CD4-positive, alpha-beta T cell treated with Interleukin-2 at 100 ng/mL for 4 hours (primary cell): Measurements from ENCODE around the gene BNIP3.
"Not testable (repeated sequence)": the region's sequence is repeated elsewhere in the genome, so short reads cannot be mapped to it uniquely, and the experiment has no call there.

Experiments used
- DNase-seq: peaks from one replicate; pipeline ENCODE4 v3.0.0-alpha.2; 2020; ENCODE audit warnings: low spot score

The BNIP3 gene

GRCh38 chr10:131929122-131929845 lies 52.4 kb downstream of the BNIP3 start:
- DNase-seq, result no peak

DNA sequence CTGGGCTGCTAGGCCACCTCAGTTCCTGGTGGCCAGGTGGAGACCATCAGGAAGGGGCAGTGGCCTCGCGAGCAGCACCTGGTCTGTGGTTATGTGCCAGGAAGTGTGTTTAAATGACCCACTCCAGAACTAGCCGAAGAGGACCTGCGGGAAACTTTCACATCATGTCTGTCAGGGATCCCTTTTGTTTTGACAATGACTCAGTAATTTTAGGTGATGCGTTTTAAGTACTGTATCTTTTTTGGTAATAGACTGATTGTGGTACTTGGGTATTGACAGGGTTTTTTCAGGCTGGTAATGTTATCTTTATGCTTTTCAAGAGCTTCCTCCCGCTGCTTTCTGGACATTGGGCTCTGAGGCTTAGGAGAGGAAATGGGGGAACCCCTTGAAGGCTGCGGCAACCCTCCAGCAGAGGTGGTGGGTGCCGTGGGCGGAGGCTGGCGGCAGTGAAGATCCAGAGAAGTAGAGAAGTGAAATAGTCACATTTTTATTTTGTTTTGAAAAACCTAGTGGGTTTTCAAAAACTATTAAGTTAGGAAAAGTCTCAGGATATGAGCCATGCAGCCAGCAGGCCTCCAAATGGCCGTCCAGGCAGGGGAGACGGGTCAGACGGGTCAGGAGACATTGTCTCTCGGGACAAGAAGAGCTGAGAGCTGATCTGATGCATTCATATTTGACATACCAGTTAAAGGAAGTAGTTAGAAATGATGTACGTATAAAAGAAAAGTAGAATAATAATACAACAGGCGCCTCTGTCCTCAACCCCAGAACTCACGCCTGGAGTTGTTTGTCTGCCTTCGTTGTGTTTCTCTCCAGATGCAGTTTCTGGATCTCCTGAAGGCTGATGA lies 53.3 kb downstream of the BNIP3 start:
- peak; percentile 13 for DNase-seq

GRCh38 chr10:131926743-131927595 lies 54.8 kb downstream of the BNIP3 start:
- DNase-seq, result no peak

- DNase-seq, result no peak
Observed at GRCh38 chr10:131926253-131926652, 55.5 kb downstream of the BNIP3 start.

DNA sequence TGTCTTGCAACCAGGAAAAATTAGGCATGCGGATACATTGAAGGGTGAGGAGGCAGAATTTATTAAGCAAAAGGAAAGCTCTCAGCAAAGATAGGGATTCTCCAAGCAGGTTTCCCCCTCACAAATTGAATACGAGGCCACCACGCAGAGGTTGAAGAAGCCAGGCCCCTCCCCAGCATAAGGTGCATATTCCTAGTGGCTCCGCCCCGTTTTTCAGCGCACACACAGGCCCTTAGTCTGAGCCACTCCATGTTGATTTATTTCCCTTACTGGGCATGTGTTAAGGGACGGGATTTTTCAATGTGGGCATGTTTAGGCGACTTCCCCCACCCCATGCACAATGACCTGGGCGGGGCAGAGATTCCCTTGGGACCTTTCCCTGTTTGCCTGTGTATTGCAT lies 56.0 kb downstream of the BNIP3 start:
- no peak for DNase-seq

DNA sequence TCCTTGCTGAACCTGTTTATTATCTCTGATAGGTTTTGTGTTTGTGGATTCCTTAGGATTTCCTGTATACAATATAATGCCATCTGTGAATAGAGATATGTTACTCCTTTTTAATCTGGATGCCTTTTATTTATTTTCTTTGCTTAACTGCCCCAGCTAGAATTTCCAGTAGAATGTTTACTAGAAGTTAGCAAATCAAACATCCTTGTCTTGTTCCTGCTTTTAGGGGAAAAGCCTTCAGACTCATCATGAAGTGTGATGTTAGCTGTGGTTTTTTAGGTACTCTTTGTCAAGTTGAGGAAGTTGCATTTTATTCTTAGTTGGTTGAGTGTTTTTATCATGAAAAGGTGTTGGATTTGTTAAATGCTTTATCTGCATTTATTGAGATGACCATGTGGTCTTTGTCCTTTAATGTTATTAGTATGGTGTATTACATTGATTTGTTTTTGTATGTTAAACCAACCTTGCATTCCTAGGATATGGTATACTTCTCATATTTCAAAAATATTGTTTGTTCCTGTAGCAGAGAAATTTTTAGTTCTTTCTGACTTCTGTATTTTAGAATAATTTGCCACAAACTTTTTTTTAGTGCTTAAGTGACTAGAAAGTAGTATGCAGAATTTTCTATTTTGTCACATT lies 56.6 kb downstream of the BNIP3 start:
- no peak for DNase-seq

GRCh38 chr10:131923038-131923756 lies 58.5 kb downstream of the BNIP3 start:
- DNase-seq, result no peak

- no peak for DNase-seq
Observed at GRCh38 chr10:131921184-131921583, 60.5 kb downstream of the BNIP3 start.

GRCh38 chr10:131920693-131921092 lies 61.0 kb downstream of the BNIP3 start:
- no peak for DNase-seq

DNA sequence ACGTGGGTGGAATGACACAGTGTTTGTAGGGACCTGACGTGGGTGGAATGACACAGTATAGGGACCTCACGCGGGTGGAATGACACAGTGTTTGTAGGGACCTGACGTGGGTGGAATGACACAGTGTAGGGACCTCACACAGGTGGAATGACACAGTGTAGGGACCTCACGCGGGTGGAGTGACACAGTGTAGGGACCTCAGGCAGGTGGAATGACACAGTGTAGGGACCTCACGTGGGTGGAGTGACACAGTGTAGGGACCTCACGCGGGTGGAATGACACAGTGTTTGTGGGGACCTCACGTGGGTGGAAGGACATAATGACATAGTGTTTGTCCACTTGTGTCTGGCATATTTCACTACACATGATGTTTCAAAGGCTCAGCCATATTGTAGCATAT lies 61.6 kb downstream of the BNIP3 start:
- no peak for DNase-seq

DNA sequence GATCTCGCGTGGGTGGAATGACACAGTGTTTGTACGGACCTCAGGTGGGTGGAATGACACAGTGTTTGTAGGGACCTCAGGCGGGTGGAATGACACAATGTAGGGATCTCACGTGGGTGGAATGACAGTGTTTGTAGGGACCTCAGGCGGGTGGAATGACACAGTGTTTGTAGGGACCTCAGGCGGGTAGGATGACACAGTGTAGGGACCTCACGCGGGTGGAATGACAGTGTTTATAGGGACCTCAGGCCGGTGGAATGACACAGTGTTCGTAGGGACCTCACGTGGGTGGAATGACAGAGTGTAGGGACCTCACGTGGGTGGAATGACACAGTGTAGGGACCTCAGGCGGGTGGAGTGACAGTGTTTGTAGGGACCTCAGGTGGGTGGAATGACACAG lies 62.3 kb downstream of the BNIP3 start:
- DNase-seq, result not testable (repeated sequence)
